ENCODE results near the gene TNS1. TPM values are rescaled to one million over a fixed set of nuclear protein-coding genes. Genes with fewer than 3 reads are reported as not detected.
A peak's percentile ranks its signal among the peaks of the same experiment; 100 is the strongest.

TNS1 gene
- total RNA-seq, 1 experiment from 2014 or later: 1.5 TPM

GRCh38 chr2:217849154-217849975 is 153.4 kb downstream of the TNS1 start:
- POLR2A ChIA-PET (ENCODE audit: unreplicated experiment): no interaction called here
- DNase-seq: peak; percentile 25

DNA sequence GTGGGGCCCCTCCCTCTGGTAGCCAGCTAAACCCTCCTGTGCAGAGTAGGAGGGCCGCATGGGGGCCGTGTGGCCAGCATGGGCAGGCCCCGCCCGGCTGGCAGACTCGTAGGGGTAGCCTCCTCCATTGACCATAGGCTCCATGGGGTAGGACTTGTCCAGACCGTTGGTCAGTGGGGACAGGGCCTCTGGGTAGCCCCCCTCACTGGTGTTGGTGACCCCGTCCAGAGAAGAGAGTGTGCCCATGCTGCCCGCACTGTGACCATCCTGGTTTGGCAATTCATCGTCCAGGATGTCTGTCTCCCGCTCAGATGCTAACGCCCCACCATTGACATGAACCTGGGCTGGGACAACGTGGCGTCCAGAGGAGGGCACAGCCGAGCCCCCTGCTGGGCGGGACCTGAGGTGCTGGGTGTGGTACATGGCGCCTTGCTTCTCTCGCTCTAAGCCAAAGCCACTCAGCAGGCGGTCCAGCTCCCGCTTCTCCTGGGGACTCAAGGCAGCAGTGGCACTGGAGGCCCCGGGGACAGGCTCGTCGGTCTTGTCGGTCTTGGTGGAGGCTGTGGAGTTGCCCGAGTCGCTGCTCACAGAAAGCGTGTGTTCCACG is 154.3 kb downstream of the TNS1 start:
- CTCF ChIA-PET: no interaction called here
- DNase-seq: no peak
- Histone ChIP-seq H3F3A (ENCODE audit: low read length, unreplicated experiment) (no peaks in the 10 kb centered on the region), H3K36me3 (ENCODE audit: low read depth, low read length) (no peaks in the 10 kb centered on the region), H2AFZ (ENCODE audit: low read length) (no peak overlapping the region), H3K27me3 (ENCODE audit: low read length) (peaks cover 14% of the 10 kb centered on the region; the same call in 1 of the 2 replicates), H3K4me1 (ENCODE audit: insufficient read depth, low read length) (peaks cover 35% of the 10 kb centered on the region), H3K9me3 (ENCODE audit: low read length) (peaks cover 7% of the 10 kb centered on the region; the same call in 1 of the 2 replicates), H3K9ac (ENCODE audit: low read length) (no peak overlapping the region), H3K9me2 (replicated peaks; ENCODE audit: low read length) (no peaks in the 10 kb centered on the region), H4K20me1 (ENCODE audit: low read length) (no peaks in the 10 kb centered on the region), H3K79me2 (ENCODE audit: low read length) (no peaks in the 10 kb centered on the region), H3K27ac (ENCODE audit: low read length) (no peak overlapping the region), H3K4me3 (ENCODE audit: low read length) (no peak overlapping the region), H3K4me2 (ENCODE audit: low read length) (no peak overlapping the region)
- POLR2A ChIA-PET (ENCODE audit: unreplicated experiment): no interaction called here
- ATAC-seq: no peak
- no TSS peak for BruUV-seq (replicated peaks)
- intact Hi-C loops (cut with micrococcal nuclease): no loop called here
- TF ChIP-seq EZH2phosphoT487 (IDR thresholded peaks at IDR 0.05; ENCODE audit: borderline replicate concordance, low read length): no peak
- TF ChIP-seq CTCF (conservative IDR thresholded peaks at IDR 0.05; ENCODE audit: low read depth, low read length): no peak
- TF ChIP-seq EZH2 (IDR thresholded peaks at IDR 0.05; ENCODE audit: low read length, unreplicated experiment): no peak

More at GRCh38 chr2:217849154-217849975, 153.4 kb downstream of the TNS1 start:
- H3K79me2 ChIP-seq (ENCODE audit: low read length): no peaks in the 10 kb centered on the region
- CTCF ChIA-PET: no interaction called here
- BruUV-seq (replicated peaks): no TSS peak
- no peak for ATAC-seq
- H3K27me3 ChIP-seq (ENCODE audit: low read length): peaks cover 6% of the 10 kb centered on the region; the same call in 1 of the 2 replicates
- TF ChIP-seq EZH2 (IDR thresholded peaks at IDR 0.05; ENCODE audit: low read length, unreplicated experiment) (no peak), CTCF (conservative IDR thresholded peaks at IDR 0.05; ENCODE audit: low read depth, low read length) (no peak), EZH2phosphoT487 (IDR thresholded peaks at IDR 0.05; ENCODE audit: borderline replicate concordance, low read length) (no peak)
- no peak overlapping the region for H2AFZ ChIP-seq (ENCODE audit: low read length)
- H4K20me1 ChIP-seq (ENCODE audit: low read length): no peaks in the 10 kb centered on the region
- H3K4me1 ChIP-seq (ENCODE audit: insufficient read depth, low read length): peaks cover 35% of the 10 kb centered on the region
- intact Hi-C loops (cut with micrococcal nuclease): no loop called here
- H3K9ac ChIP-seq (ENCODE audit: low read length): peak overlapping the region; percentile 25; the same call in 1 of the 2 replicates
- peak overlapping the region; percentile 77 for H3K4me2 ChIP-seq (ENCODE audit: low read length)
- H3K27ac ChIP-seq (ENCODE audit: low read length): no peak overlapping the region
- H3K4me3 ChIP-seq (ENCODE audit: low read length): peak overlapping the region; percentile 53; the same call in 1 of the 2 replicates
- no peaks in the 10 kb centered on the region for H3F3A ChIP-seq (ENCODE audit: low read length, unreplicated experiment)
- H3K9me3 ChIP-seq (ENCODE audit: low read length): peaks cover 7% of the 10 kb centered on the region; the same call in 1 of the 2 replicates
- no peaks in the 10 kb centered on the region for H3K36me3 ChIP-seq (ENCODE audit: low read depth, low read length)
- no peaks in the 10 kb centered on the region for H3K9me2 ChIP-seq (replicated peaks; ENCODE audit: low read length)
